Measurements from ENCODE around the gene USP6NL. TPM values are rescaled to one million over a fixed set of nuclear protein-coding genes. Genes with fewer than 3 reads are reported as not detected.

USP6NL gene
- total RNA-seq, 1 donor from 2014 or later: 7.9 TPM

DNA sequence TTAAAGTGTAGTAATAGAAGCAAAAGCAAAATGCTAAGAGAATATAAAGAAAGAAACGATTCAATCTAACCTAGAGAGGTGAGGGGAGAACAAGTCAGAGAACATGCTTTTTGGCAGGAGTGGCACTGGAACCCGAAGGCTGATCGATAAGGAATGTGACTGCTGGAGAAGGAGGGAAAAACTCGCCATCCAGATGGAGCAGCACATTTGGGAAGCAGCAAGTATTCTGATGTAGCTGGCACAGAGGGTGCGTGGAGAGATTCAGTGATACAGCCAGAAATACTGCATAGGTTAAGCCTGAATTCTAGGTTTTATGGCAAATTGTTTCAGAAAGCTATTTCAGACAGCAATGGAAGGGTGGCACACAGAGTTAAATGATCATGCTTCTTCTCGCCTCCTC lies 42.0 kb downstream of the USP6NL start:
- Histone ChIP-seq H3K36me3 (no peaks in the 10 kb centered on the region), H3K4me3 (no peak overlapping the region), H3K27ac (replicated peaks) (no peak overlapping the region), H3K9me3 (replicated peaks) (no peaks in the 10 kb centered on the region), H3K27me3 (ENCODE audit: low read depth) (no peaks in the 10 kb centered on the region), H3K4me1 (peaks cover 8% of the 10 kb centered on the region)
- intact Hi-C loops (cut with micrococcal nuclease): no loop called here
- no peak for DNase-seq
- TF ChIP-seq, protein P1, sequence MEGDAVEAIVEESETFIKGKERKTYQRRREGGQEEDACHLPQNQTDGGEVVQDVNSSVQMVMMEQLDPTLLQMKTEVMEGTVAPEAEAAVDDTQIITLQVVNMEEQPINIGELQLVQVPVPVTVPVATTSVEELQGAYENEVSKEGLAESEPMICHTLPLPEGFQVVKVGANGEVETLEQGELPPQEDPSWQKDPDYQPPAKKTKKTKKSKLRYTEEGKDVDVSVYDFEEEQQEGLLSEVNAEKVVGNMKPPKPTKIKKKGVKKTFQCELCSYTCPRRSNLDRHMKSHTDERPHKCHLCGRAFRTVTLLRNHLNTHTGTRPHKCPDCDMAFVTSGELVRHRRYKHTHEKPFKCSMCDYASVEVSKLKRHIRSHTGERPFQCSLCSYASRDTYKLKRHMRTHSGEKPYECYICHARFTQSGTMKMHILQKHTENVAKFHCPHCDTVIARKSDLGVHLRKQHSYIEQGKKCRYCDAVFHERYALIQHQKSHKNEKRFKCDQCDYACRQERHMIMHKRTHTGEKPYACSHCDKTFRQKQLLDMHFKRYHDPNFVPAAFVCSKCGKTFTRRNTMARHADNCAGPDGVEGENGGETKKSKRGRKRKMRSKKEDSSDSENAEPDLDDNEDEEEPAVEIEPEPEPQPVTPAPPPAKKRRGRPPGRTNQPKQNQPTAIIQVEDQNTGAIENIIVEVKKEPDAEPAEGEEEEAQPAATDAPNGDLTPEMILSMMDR (IDR thresholded peaks at IDR 0.05; ENCODE audit: borderline replicate concordance): no peak

DNA sequence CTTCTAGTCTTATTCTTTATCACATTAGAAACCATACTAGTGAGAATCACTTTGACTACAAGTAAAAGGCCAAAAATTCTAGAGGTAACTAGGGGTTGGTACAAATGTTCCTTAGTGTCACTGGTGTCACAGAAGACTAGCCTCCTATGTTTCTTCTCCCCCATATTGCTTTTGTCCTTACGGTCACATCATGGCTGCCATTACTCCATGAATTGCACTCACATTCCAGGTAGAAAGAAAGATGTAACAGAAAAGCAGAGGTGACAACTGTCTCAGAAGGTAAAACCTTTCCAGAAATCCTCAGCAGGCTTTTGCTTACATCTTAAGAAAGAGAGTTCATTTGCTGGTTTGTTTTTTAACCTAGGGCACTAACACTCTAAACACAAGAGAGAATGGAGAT lies 42.9 kb downstream of the USP6NL start:
- Histone ChIP-seq H3K4me3 (no peak overlapping the region), H3K4me1 (no peaks in the 10 kb centered on the region), H3K27ac (replicated peaks) (no peak overlapping the region), H3K9me3 (replicated peaks) (no peaks in the 10 kb centered on the region), H3K27me3 (ENCODE audit: low read depth) (no peaks in the 10 kb centered on the region), H3K36me3 (no peaks in the 10 kb centered on the region)
- TF ChIP-seq, protein P1 (IDR thresholded peaks at IDR 0.05; ENCODE audit: borderline replicate concordance): no peak
- intact Hi-C loops (cut with micrococcal nuclease): no loop called here
- DNase-seq: no peak

DNA sequence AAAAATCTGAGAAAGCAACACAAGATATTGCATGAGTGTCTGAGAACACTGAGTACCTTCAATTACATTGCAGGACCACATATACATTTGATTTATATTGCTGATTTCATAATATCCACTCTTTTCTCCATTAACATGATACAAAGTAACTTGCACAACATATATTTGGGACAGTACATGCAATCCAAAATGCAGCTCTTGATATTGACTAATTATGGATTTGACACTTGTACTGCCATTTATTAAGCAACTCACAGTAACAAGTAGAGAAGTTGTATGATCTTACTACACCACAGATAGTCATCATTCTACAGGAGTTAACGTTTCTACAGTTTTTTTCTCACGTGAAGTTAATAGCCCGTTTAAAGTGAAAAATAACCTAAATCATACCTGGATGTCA lies 46.7 kb downstream of the USP6NL start:
- Histone ChIP-seq H3K27ac (replicated peaks) (no peak overlapping the region), H3K36me3 (no peaks in the 10 kb centered on the region), H3K4me3 (no peak overlapping the region), H3K4me1 (peaks cover 15% of the 10 kb centered on the region), H3K27me3 (ENCODE audit: low read depth) (no peaks in the 10 kb centered on the region), H3K9me3 (replicated peaks) (no peaks in the 10 kb centered on the region)
- TF ChIP-seq, protein P1 (IDR thresholded peaks at IDR 0.05; ENCODE audit: borderline replicate concordance): no peak
- intact Hi-C loops (cut with micrococcal nuclease): no loop called here
- no peak for DNase-seq

DNA sequence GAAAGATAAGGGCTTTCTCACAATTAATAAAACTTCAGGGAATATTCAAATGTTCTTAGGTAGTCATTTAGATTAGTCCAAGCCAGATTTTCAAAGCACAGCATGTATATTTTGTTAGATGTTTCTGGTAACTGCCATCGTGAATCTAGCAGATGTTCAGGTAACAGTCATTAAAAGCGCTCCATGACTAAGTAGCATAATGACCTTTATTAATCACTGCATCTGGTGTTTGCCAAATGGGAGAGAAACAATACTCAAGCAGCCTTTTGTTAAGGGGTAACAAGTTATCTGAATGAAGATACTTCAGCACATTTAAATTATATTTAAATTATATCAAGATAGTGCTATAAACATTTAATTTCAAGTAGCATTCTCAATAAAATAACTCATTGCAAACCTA lies 47.5 kb downstream of the USP6NL start:
- H3K4me1 ChIP-seq: peaks cover 17% of the 10 kb centered on the region
- TF ChIP-seq, protein P1 (IDR thresholded peaks at IDR 0.05; ENCODE audit: borderline replicate concordance): no peak
- H3K9me3 ChIP-seq (replicated peaks): no peaks in the 10 kb centered on the region
- no peak overlapping the region for H3K27ac ChIP-seq (replicated peaks)
- intact Hi-C loops (cut with micrococcal nuclease): no loop called here
- H3K27me3 ChIP-seq (ENCODE audit: low read depth): no peaks in the 10 kb centered on the region
- no peak overlapping the region for H3K4me3 ChIP-seq
- no peaks in the 10 kb centered on the region for H3K36me3 ChIP-seq
- no peak for DNase-seq

DNA sequence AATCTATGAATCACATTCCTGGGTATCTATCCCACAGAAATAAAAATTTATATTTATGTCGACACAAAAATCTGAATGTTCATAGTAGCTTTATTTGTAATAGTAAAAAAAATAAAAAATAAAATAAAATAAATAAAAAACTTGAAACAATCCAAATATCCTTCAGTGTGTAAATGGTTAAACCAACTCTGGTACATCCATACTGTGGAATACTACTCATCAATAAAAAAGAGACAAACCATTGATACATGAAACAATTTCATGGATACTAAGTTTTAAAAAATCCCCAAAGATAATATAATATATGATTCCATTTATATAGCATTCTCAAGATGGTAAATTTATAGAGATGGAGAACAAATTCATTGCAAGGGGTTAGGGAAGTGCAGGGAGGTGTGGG lies 48.6 kb downstream of the USP6NL start:
- no peaks in the 10 kb centered on the region for H3K9me3 ChIP-seq (replicated peaks)
- intact Hi-C loops (cut with micrococcal nuclease): no loop called here
- TF ChIP-seq, protein P1 (IDR thresholded peaks at IDR 0.05; ENCODE audit: borderline replicate concordance): no peak
- H3K4me3 ChIP-seq: no peak overlapping the region
- no peak overlapping the region for H3K27ac ChIP-seq (replicated peaks)
- no peaks in the 10 kb centered on the region for H3K27me3 ChIP-seq (ENCODE audit: low read depth)
- H3K36me3 ChIP-seq: no peaks in the 10 kb centered on the region
- peaks cover 17% of the 10 kb centered on the region for H3K4me1 ChIP-seq
- DNase-seq: no peak
